K562 (cell line): ENCODE results near the gene FBXW10. TPM values are rescaled to one million over a fixed set of nuclear protein-coding genes. Genes with fewer than 3 reads are reported as not detected.
"Not testable (repeated sequence)": the region's sequence is repeated elsewhere in the genome, so short reads cannot be mapped to it uniquely, and the experiment has no call there.

Source experiments
- ATAC-seq: fragments of 200-7000 bp; cut with Tn5 transposase; 3 replicates; pipeline ENCODE4 v1.9.1; 2020; ENCODE audit warnings: moderate library complexity
- BruUV-seq: library from RNA; stranded (reverse); fragments of 400-500 nt; replicated peaks from 2 replicates; lab custom pipeline; 2021; lab: Mats Ljungman, UMichigan
- CTCF ChIA-PET: fragments of 300-600 bp; formaldehyde crosslinking; extraction: SDS; loops from one replicate; lab custom pipeline; 2021; ENCODE audit warnings: low intra/inter-chr PET ratio; lab: Yijun Ruan, JAX
- POLR2A ChIA-PET: fragments of 300-600, 350-650 bp; sonication (Branson Sonifier 250); formaldehyde crosslinking; extraction: SDS; loops from one replicate; lab custom pipeline; 2021; ENCODE audit warnings: antibody characterized with exemption, inconsistent platforms; lab: Yijun Ruan, JAX
- DNase-seq, 4 experiments: peaks; one replicate each; pipeline versions ENCODE4 v3.0.0 to v3.0.0-alpha.2; 2011 to 2018; ENCODE audit warnings: low spot score in 3 of 4, mixed read lengths in 3 of 4; ENCODE audit errors: extremely low read depth in 1 of 4
- FAIRE-seq: peaks from 2 replicates; lab custom pipeline; 2011; peaks lifted over from hg19 to GRCh38; lab: Jason Lieb, UNC
- H2AFZ ChIP-seq: 2 replicates; pipeline ENCODE4 v1.6.0; 2011; ENCODE audit warnings: low read depth, low read length, control low read depth, inconsistent platforms
- H3K27ac ChIP-seq: fragments of 200-600 bp; 3 replicates; pipeline ENCODE4 v1.8.0; 2011; ENCODE audit warnings: low read depth, mild to moderate bottlenecking, control low read depth, inconsistent platforms, low read length, moderate library complexity, mixed read lengths; ENCODE audit errors: extremely low read depth
- H3K27me3 ChIP-seq, 2 experiments: fragments of 300-600 bp in 1 of 2; 2 replicates in 1 of 2; 3 replicates in 1 of 2; pipeline versions ENCODE4 v1.6.0 to v1.8.0; 2011; ENCODE audit warnings: inconsistent platforms in 2 of 2, low read length in 2 of 2, mild to moderate bottlenecking in 1 of 2, mixed read lengths in 1 of 2, moderate library complexity in 1 of 2; ENCODE audit not compliant: control insufficient read depth in 2 of 2, insufficient read depth in 2 of 2
- H3K36me3 ChIP-seq: fragments of 300-600 bp; 3 replicates; pipeline ENCODE4 v1.8.0; 2011; ENCODE audit warnings: mild to moderate bottlenecking, low read length, inconsistent platforms; ENCODE audit not compliant: control insufficient read depth, insufficient read depth
- H3K4me1 ChIP-seq, 2 experiments: fragments of 200-600 bp in 1 of 2; replicated peaks in 1 of 2; 2 replicates in 1 of 2; 3 replicates in 1 of 2; pipeline versions ENCODE4 v1.5.1 to v1.8.0; 2011; ENCODE audit warnings: inconsistent platforms in 2 of 2, low read length in 2 of 2, mild to moderate bottlenecking in 1 of 2, mixed read lengths in 1 of 2, moderate library complexity in 1 of 2; ENCODE audit not compliant: control insufficient read depth in 2 of 2, insufficient read depth in 2 of 2
- H3K4me2 ChIP-seq: 2 replicates; pipeline ENCODE4 v1.6.1; 2011; ENCODE audit warnings: low read length, control low read depth, inconsistent platforms, mixed read lengths; ENCODE audit not compliant: insufficient read depth
- H3K4me3 ChIP-seq: fragments of 200-600 bp; sonication (generic), shearing (Covaris generic); 2 replicates; pipeline ENCODE4 v1.5.1; 2016; ENCODE audit warnings: control low read depth, inconsistent platforms
- H3K79me2 ChIP-seq: fragments of 200-600 bp; 3 replicates; pipeline ENCODE4 v1.8.0; 2011; ENCODE audit warnings: low read length, inconsistent platforms; ENCODE audit not compliant: control insufficient read depth, insufficient read depth
- H3K9ac ChIP-seq, 2 experiments: 2 replicates each; pipeline versions ENCODE4 v1.6.0 to v1.6.1; 2011; ENCODE audit warnings: low read depth in 2 of 2, low read length in 2 of 2, control low read depth in 1 of 2, inconsistent platforms in 1 of 2, mild to moderate bottlenecking in 1 of 2, mixed read lengths in 1 of 2; ENCODE audit not compliant: insufficient read depth in 1 of 2
- H3K9me1 ChIP-seq: one replicate; pipeline ENCODE4 v1.6.0; 2011; ENCODE audit warnings: inconsistent platforms, mild to moderate bottlenecking, low read length, moderate library complexity; ENCODE audit not compliant: control insufficient read depth, insufficient read depth
- H3K9me3 ChIP-seq: replicated peaks from 2 replicates; pipeline ENCODE4 v1.5.1; 2011; ENCODE audit warnings: low read depth, low read length, inconsistent platforms; ENCODE audit not compliant: control insufficient read depth, insufficient read depth
- H4K20me1 ChIP-seq: replicated peaks from 2 replicates; pipeline ENCODE4 v1.6.1; 2011; ENCODE audit warnings: low read length, inconsistent platforms, mixed read lengths; ENCODE audit not compliant: control insufficient read depth, insufficient read depth
- CEBPG ChIP-seq, 3 experiments: fragments of 200-800 bp in 1 of 3; sonication (Bioruptor generic) in 1 of 3; sonication (generic) in 1 of 3; formaldehyde crosslinking in 1 of 3; IDR thresholded peaks in 2 of 3; conservative IDR thresholded peaks in 1 of 3; 2 replicates each; pipeline versions ENCODE4 v1.6.1 to v1.8.0; 2016 to 2022; ENCODE audit warnings: missing compliant biosample characterization in 2 of 3, missing genetic modification characterization in 2 of 3, mild to moderate bottlenecking in 1 of 3, missing genetic modification reagents in 1 of 3
- WGBS: fragments of 100-300 bp; shearing (Covaris generic); methylation state at CpG from one replicate; pipeline ENCODE4 v1.1.6; 2016; ENCODE audit warnings: low coverage, mixed read lengths; ENCODE audit not compliant: insufficient coverage; ENCODE audit errors: missing lambda C conversion rate; 5-methylcytosine and 5-hydroxymethylcytosine counted together
- in situ Hi-C: fragments of 300-500 bp; cut with MboI; formaldehyde crosslinking; loops from 4 replicates; pipeline ENCODE4 v1.15.0; 2018; ENCODE audit warnings: inconsistent platforms, mixed read lengths
- intact Hi-C: fragments of 100-400 bp; cut with micrococcal nuclease; formaldehyde crosslinking; loops from 2 replicates; pipeline ENCODE4 v1.14.2; 2022
- polyA plus RNA-seq, 8 experiments: library from polyadenylated mRNA; depleted of rRNA in 4 of 8; stranded (reverse) in 5 of 8; unstranded in 3 of 8; fragments of >200 nt; fragmentation: Nextera tagmentation in 2 of 8; fragmentation: Illumina TruSeq in 1 of 8; extraction: Ambion mirVana in 2 of 8; extraction: Trizol in 1 of 8; gene quantifications; 2 replicates each; pipeline versions ENCODE4 v1.2.1 to v1.2.3, GENCODE V29; 2011 to 2014; ENCODE audit warnings: inconsistent platforms in 1 of 8, missing spikeins in 1 of 8
- total RNA-seq, 7 experiments: library from RNA; depleted of rRNA in 6 of 7; stranded (reverse); fragments of >200 nt in 6 of 7; fragmentation: Illumina TruSeq in 2 of 7; extraction: Trizol in 2 of 7; gene quantifications; 2 replicates each; pipeline versions ENCODE4 v1.2.1 to v1.2.3, GENCODE V29; 2011 to 2021; ENCODE audit warnings: low replicate concordance in 1 of 7

Gene FBXW10
- total and polyA plus RNA-seq, 9 of the 15 experiments (the other 6 are each of a cell fraction or from before 2014, with no cell fraction given), result not detected

GRCh38 chr17:18705955-18706354 lies 37.9 kb upstream of the FBXW10 start:
- ATAC-seq, H3K4me2 ChIP-seq, H3K27ac ChIP-seq, DNase-seq, FAIRE-seq, H3K4me3 ChIP-seq, intact Hi-C loops, H3K4me1 ChIP-seq, H3K9me3 ChIP-seq, H2AFZ ChIP-seq, H3K36me3 ChIP-seq, H4K20me1 ChIP-seq, H3K9ac ChIP-seq, H3K9me1 ChIP-seq, H3K79me2 ChIP-seq, H3K27me3 ChIP-seq, CTCF ChIA-PET, POLR2A ChIA-PET, in situ Hi-C loops, BruUV-seq: not testable (repeated sequence)
- WGBS, result 8% methylated on average over 3 of the region's 3 CpGs

- TF ChIP-seq CEBPG (CRISPR knock-in tag; IDR thresholded peaks at IDR 0.05), result not testable (repeated sequence)
- peak in 1 of 2 experiments; percentile 37; a peak in 1 of 4 replicates for TF ChIP-seq CEBPG (tag; conservative IDR thresholded peaks at IDR 0.05 in 1 of 2, IDR thresholded peaks at IDR 0.05 in 1 of 2)
- TF ChIP-seq, all 486 proteins: peak for 1; not testable (repeated sequence) for 485
- H3K4me1 ChIP-seq, BruUV-seq, H3K9me3 ChIP-seq, H3K4me2 ChIP-seq, H3K9ac ChIP-seq, in situ Hi-C loops, H3K79me2 ChIP-seq, H3K27me3 ChIP-seq, CTCF ChIA-PET, H4K20me1 ChIP-seq, H2AFZ ChIP-seq, H3K27ac ChIP-seq, H3K9me1 ChIP-seq, H3K4me3 ChIP-seq, H3K36me3 ChIP-seq, POLR2A ChIA-PET, ATAC-seq, DNase-seq, FAIRE-seq, intact Hi-C loops: not testable (repeated sequence)
- 43% methylated on average over 3 of the region's 3 CpGs for WGBS
Observed at GRCh38 chr17:18708215-18708614, 35.6 kb upstream of the FBXW10 start.
